GM10847 (cell line): ENCODE results near the gene LRCH1.

Source experiments
- POLR2A ChIP-seq: IDR thresholded peaks from 2 replicates; pipeline ENCODE4 v1.6.1; 2011; ENCODE audit not compliant: insufficient read length; ENCODE audit errors: extremely low read depth

LRCH1 gene

GRCh38 chr13:46665248-46665632 is 112.3 kb downstream of the LRCH1 start:
- TF ChIP-seq POLR2A = no peak

GRCh38 chr13:46665633-46666482 is 112.9 kb downstream of the LRCH1 start:
- TF ChIP-seq POLR2A = no peak

GRCh38 chr13:46666727-46667456 is 113.9 kb downstream of the LRCH1 start:
- no peak for TF ChIP-seq POLR2A

GRCh38 chr13:46667687-46668281 is 114.8 kb downstream of the LRCH1 start:
- no peak for TF ChIP-seq POLR2A

- no peak for TF ChIP-seq POLR2A
Observed at GRCh38 chr13:46668302-46668720, 115.3 kb downstream of the LRCH1 start.

- TF ChIP-seq POLR2A = no peak
Observed at GRCh38 chr13:46668931-46669525, 116.1 kb downstream of the LRCH1 start.

- no peak for TF ChIP-seq POLR2A
Observed at GRCh38 chr13:46672338-46673090, 119.5 kb downstream of the LRCH1 start.

GRCh38 chr13:46675016-46675415 is 122.0 kb downstream of the LRCH1 start:
- no peak for TF ChIP-seq POLR2A

GRCh38 chr13:46676378-46676725 is 123.4 kb downstream of the LRCH1 start:
- no peak for TF ChIP-seq POLR2A

- no peak for TF ChIP-seq POLR2A
Observed at GRCh38 chr13:46679369-46680120, 126.6 kb downstream of the LRCH1 start.

GRCh38 chr13:46682015-46682414 is 129.0 kb downstream of the LRCH1 start:
- TF ChIP-seq POLR2A = no peak

GRCh38 chr13:46682707-46683106 is 129.7 kb downstream of the LRCH1 start:
- no peak for TF ChIP-seq POLR2A

- TF ChIP-seq POLR2A = no peak
Observed at GRCh38 chr13:46683676-46684260, 130.8 kb downstream of the LRCH1 start.
